Caco-2 (cell line): ENCODE data around the gene CEP83. TPM values are rescaled to one million over a fixed set of nuclear protein-coding genes. Genes with fewer than 3 reads are reported as not detected.

Experiments used
- BruUV-seq: library from RNA; stranded (reverse); fragments of 400-500 nt; replicated peaks from 2 replicates; lab custom pipeline; 2021; lab: Mats Ljungman, UMichigan
- CTCF ChIA-PET: fragments of 300-600 bp; sonication (Branson Sonifier 250); formaldehyde crosslinking; loops from one replicate; lab custom pipeline; 2022; ENCODE audit warnings: antibody characterized with exemption; lab: Charles Lee
- POLR2A ChIA-PET: fragments of 300-600 bp; sonication (Branson Sonifier 250); formaldehyde crosslinking; loops from one replicate; lab custom pipeline; 2022; ENCODE audit warnings: antibody characterized with exemption; lab: Charles Lee
- DNase-seq, 2 experiments: peaks; one replicate each; pipeline versions ENCODE4 v3.0.0 to v3.0.0-alpha.2; 2020 to 2022
- H3K27me3 ChIP-seq: replicated peaks from 2 replicates; pipeline ENCODE4 v1.6.0; 2011; ENCODE audit warnings: low read length; ENCODE audit not compliant: control insufficient read depth, insufficient read depth
- H3K36me3 ChIP-seq: 2 replicates; pipeline ENCODE4 v1.5.1; 2011; ENCODE audit warnings: low read length; ENCODE audit not compliant: control insufficient read depth, insufficient read depth
- H3K4me1 ChIP-seq: fragments of 250-450 bp; sonication (Bioruptor Pico); 2 replicates; pipeline ENCODE4 v1.5.1; 2020; ENCODE audit warnings: mild to moderate bottlenecking
- H3K4me3 ChIP-seq: 2 replicates; pipeline ENCODE4 v1.5.1; 2011; ENCODE audit warnings: low read depth, mild to moderate bottlenecking, control low read depth, low read length
- H3K9me3 ChIP-seq: fragments of 250-450 bp; sonication (Bioruptor Pico); 2 replicates; pipeline ENCODE4 v1.5.1; 2020; ENCODE audit warnings: mild to moderate bottlenecking, moderate library complexity
- H3K27ac Mint-ChIP-seq: one replicate; pipeline ENCODE4 v1.8.0; 2022; ENCODE audit warnings: mixed read lengths; ENCODE audit not compliant: unreplicated experiment
- H3K27me3 Mint-ChIP-seq: one replicate; pipeline ENCODE4 v1.8.0; 2022; ENCODE audit warnings: mixed read lengths; ENCODE audit not compliant: insufficient read depth, unreplicated experiment
- H3K36me3 Mint-ChIP-seq: one replicate; pipeline ENCODE4 v1.8.0; 2022; ENCODE audit warnings: mild to moderate bottlenecking, mixed read lengths; ENCODE audit not compliant: insufficient read depth, unreplicated experiment
- H3K4me1 Mint-ChIP-seq: one replicate; pipeline ENCODE4 v1.8.0; 2022; ENCODE audit warnings: low read depth, mixed read lengths; ENCODE audit not compliant: unreplicated experiment
- H3K4me3 Mint-ChIP-seq: one replicate; pipeline ENCODE4 v1.8.0; 2022; ENCODE audit warnings: mild to moderate bottlenecking, moderate library complexity, mixed read lengths; ENCODE audit not compliant: unreplicated experiment
- H3K9me3 Mint-ChIP-seq: one replicate; pipeline ENCODE4 v1.8.0; 2022; ENCODE audit warnings: mixed read lengths; ENCODE audit not compliant: unreplicated experiment
- CTCF ChIP-seq, 2 experiments: fragments of 200-600 bp in 1 of 2; IDR thresholded peaks; 1 replicate in 1 of 2; 2 replicates in 1 of 2; pipeline versions ENCODE4 v1.5.1 to v1.8.0; 2011 to 2022; ENCODE audit warnings: antibody characterized with exemption in 1 of 2, control low read depth in 1 of 2, inconsistent platforms in 1 of 2, low read depth in 1 of 2, low read length in 1 of 2, mild to moderate bottlenecking in 1 of 2, moderate library complexity in 1 of 2; ENCODE audit not compliant: insufficient read depth in 1 of 2, severe bottlenecking in 1 of 2, unreplicated experiment in 1 of 2
- intact Hi-C: fragments of 100-400 bp; cut with micrococcal nuclease; formaldehyde crosslinking; loops from one replicate; pipeline ENCODE4 v1.10.0; 2022; ENCODE audit not compliant: unreplicated experiment
- total RNA-seq: library from RNA; stranded (reverse); gene quantifications from 2 replicates; pipeline ENCODE4 v1.2.3, GENCODE V29; 2022

The CEP83 gene
- total RNA-seq, 1 experiment from 2014 or later, result 23.3 TPM

- POLR2A ChIA-PET, result no interaction called here
Observed at GRCh38 chr12:94500831-94501567, 41.3 kb upstream of the CEP83 start.

DNA sequence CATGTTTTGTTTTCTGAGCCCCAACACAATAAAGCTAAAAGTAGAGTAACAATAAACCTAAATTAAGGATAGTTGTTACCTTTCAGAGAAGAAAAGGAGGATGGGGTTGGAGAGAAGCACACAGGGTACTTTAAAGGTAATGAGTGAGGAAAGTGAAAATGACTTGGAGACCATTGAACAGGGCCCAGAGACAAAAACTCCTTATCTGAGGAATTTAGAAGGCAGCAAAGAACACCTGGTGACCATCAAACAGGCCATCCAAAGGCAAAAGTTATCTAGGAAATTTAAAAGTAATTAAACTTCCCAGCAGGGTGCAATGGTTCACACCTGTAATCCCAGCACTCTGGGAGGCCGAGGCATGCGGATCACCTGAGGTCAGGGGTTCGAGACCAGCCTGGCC is 39.0 kb upstream of the CEP83 start:
- Histone ChIP-seq H3K27me3 (no peaks in the 10 kb centered on the region), H3K9me3 (peaks cover 5% of the 10 kb centered on the region), H3K4me1 (no peaks in the 10 kb centered on the region), H3K36me3 (no peaks in the 10 kb centered on the region), H3K4me3 (no peak overlapping the region)
- CTCF ChIA-PET, result no interaction called here
- Mint-ChIP-seq H3K27me3 (no peaks in the 10 kb centered on the region), H3K27ac (no peak overlapping the region), H3K36me3 (no peaks in the 10 kb centered on the region), H3K4me1 (no peaks in the 10 kb centered on the region), H3K9me3 (peaks cover 10% of the 10 kb centered on the region), H3K4me3 (no peak overlapping the region)
- no peak for DNase-seq
- TF ChIP-seq CTCF (IDR thresholded peaks at IDR 0.05; ENCODE audit: insufficient read depth in 1 of 2, low read depth in 1 of 2, low read length in 1 of 2, severe bottlenecking in 1 of 2, unreplicated experiment in 1 of 2), result no peak
- intact Hi-C loops, result no loop called here
- BruUV-seq, result no TSS peak
- POLR2A ChIA-PET, result no interaction called here

More at GRCh38 chr12:94500831-94501567, 41.3 kb upstream of the CEP83 start:
- no peak for DNase-seq
- Mint-ChIP-seq H3K36me3 (no peaks in the 10 kb centered on the region), H3K27me3 (peaks cover 2% of the 10 kb centered on the region), H3K9me3 (peaks cover 10% of the 10 kb centered on the region), H3K4me3 (no peak overlapping the region), H3K27ac (no peak overlapping the region), H3K4me1 (no peaks in the 10 kb centered on the region)
- BruUV-seq, result no TSS peak
- no peaks in the 10 kb centered on the region for H3K36me3 ChIP-seq
- CTCF ChIA-PET, result no interaction called here
- H3K4me3 ChIP-seq, result no peak overlapping the region
- H3K4me1 ChIP-seq, result no peaks in the 10 kb centered on the region
- H3K9me3 ChIP-seq, result peaks cover 5% of the 10 kb centered on the region
- intact Hi-C loops, result no loop called here
- TF ChIP-seq CTCF (IDR thresholded peaks at IDR 0.05; ENCODE audit: insufficient read depth in 1 of 2, low read depth in 1 of 2, low read length in 1 of 2, severe bottlenecking in 1 of 2, unreplicated experiment in 1 of 2), result no peak
- H3K27me3 ChIP-seq, result no peaks in the 10 kb centered on the region

DNA sequence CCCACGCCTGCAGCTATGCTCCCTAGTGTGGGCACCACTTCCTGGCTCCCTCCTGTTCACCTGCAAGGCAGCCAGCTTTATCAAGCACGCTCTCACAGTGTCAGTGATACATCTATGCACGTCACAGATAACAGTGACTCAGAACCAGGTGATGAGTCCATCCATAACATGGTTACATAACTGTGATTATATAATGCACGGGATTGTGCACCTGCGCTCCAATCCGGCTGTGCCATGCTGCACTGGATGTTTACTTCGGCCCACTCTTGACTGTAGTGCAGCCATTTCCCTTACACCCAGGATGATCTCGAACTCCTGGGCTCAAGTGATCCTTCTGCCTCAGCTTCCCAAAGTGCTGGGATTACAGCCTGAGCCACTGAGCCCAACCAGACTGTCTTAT is 38.4 kb upstream of the CEP83 start:
- DNase-seq, result peak in 1 of 2 experiments; percentile 7
- Mint-ChIP-seq H3K4me1 (no peaks in the 10 kb centered on the region), H3K27ac (no peak overlapping the region), H3K36me3 (no peaks in the 10 kb centered on the region), H3K27me3 (no peaks in the 10 kb centered on the region), H3K4me3 (no peak overlapping the region), H3K9me3 (peaks cover 10% of the 10 kb centered on the region)
- ChIA-PET POLR2A (no interaction called here), CTCF (no interaction called here)
- TF ChIP-seq CTCF (IDR thresholded peaks at IDR 0.05; ENCODE audit: insufficient read depth in 1 of 2, low read depth in 1 of 2, low read length in 1 of 2, severe bottlenecking in 1 of 2, unreplicated experiment in 1 of 2), result no peak
- no peaks in the 10 kb centered on the region for H3K4me1 ChIP-seq
- no peak overlapping the region for H3K4me3 ChIP-seq
- intact Hi-C loops, result no loop called here
- no peaks in the 10 kb centered on the region for H3K36me3 ChIP-seq
- BruUV-seq, result no TSS peak
- H3K27me3 ChIP-seq, result no peaks in the 10 kb centered on the region
- H3K9me3 ChIP-seq, result peaks cover 5% of the 10 kb centered on the region
